GM19240 (cell line): Measurements from ENCODE around the gene PSMG2.

Experiments used
- DNase-seq: peaks from one replicate; pipeline ENCODE4 v3.0.0; 2011; ENCODE audit warnings: low spot score; ENCODE audit not compliant: insufficient read length

The PSMG2 gene, protein sequence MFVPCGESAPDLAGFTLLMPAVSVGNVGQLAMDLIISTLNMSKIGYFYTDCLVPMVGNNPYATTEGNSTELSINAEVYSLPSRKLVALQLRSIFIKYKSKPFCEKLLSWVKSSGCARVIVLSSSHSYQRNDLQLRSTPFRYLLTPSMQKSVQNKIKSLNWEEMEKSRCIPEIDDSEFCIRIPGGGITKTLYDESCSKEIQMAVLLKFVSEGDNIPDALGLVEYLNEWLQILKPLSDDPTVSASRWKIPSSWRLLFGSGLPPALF

DNA sequence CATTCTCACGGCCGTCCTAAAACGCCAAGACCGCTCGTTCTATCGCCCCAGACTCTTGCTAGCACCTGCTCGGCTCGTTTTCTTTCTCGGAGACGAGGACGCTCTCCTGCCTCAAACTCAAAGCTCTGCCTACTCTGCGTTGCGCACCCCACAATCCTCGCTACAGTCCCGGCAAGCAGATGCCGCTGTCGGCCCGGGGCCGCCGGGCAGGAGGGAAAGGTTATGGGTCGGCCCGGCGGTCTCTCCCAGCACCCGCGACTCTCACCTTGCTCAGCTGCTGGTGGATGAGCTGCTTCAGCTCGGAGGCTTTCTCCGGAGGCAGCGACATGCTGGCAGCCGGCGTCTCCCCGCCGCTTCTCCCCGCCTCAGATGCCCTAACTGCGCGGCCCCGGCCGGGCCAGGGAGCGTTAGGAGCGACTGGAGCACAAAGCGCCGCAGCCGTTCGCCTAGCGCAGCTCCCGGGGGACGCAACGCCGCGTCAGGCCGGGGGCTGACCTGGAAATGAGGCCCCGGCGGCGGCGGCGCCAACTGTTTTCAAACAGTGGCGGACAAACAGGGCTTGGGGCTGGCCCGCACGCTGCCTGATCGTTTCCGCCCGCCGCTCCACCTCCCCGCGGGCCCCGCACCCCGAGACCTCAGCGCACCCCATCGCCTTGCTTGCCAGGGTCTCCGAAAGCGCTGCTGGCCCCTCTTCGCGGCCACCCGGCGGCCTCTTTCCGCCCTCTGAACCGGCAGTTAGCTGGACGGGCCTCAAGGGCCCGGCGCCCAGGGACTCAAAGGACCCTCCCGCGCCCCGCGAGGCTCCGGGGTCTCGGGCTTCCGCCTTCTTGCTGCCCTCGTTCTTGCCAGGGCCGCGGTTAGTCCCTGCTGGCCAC is at the start of gene PSMG2, which contains the start of gene CEP76:
TSS of gene PSMG2 (plus strand) at position 822 of the 875 bp plus-strand sequence. CDS start 66 bp downstream, outside the sequence.
TSS of gene CEP76 (minus strand) at position 503 of the 875 bp plus-strand sequence. CDS start at position 328, 175 bp downstream.
- DNase-seq = peak; percentile 79

DNA sequence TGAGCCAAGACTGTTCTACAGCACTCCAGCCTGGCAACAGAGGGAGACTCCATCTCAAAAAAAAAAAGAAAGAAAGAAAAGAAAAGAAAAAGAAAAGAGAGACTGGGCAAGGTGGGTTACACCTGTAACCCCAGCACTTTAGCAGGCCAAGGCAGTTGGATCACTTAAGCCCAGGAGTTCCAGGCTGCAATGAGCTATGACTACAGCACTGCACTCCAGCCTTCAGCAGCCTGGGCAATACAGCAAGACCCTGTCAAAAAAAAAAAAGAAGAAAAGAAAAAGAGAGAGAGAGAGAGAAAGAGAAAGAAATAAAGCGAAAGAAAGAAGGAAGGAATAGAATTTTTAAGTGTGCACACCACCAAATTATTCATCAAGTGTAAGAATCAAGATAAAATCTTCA is 47.9 kb upstream of the PSMG2 start:
- DNase-seq = no peak

DNA sequence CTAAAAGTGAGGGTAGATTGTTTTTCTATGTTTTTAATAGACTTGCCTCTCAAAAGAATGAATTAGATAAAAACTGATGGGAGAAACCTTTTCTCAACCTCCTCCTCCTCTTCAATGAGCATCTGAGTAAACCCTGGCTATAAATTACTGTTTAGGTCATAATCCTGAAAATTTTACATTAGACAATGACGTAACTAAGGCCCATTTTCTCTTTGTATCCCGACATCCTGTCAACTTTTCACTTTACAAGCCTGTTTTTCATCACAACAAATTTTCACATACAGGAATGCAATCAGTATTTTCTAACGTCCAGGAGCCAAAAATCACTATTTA is 46.3 kb upstream of the PSMG2 start:
- DNase-seq = no peak

DNA sequence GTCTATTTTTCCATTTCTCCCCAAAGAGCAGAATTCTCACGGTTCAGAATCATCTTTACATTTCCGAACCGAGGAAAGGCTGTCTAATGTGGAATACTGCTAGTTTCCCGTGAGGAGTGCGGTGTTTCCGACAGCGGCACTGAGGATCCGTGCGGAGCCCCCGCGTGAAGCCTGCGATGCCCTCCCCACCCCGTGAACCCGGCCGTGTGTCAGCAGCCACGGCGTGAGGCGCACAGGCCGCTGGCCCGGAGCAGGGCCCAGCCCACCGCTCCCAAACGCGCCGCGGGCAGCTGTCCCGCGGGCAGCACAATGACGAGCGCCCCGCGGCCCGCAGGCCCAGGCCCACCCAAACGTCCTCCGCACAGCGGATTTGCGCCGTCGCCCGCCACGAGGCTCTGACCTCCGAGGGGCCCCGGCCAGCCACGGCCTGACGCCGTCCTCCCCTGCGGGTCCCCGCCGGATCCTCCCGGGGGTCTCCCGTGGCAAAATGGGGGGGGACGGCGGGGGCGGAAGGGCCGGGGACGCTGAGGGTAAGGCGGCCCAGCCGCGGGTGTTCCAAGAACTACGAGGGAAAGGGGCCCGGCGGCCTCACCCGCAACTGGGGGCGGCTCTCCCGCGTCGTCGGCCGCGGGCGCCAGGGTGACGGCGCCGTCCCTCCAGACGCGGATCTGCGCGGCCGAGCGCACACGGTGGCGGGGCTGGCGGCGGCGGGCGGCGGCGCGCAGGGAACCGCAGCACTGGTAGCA is 45.7 kb upstream of the PSMG2 start:
- DNase-seq = peak; percentile 19

DNA sequence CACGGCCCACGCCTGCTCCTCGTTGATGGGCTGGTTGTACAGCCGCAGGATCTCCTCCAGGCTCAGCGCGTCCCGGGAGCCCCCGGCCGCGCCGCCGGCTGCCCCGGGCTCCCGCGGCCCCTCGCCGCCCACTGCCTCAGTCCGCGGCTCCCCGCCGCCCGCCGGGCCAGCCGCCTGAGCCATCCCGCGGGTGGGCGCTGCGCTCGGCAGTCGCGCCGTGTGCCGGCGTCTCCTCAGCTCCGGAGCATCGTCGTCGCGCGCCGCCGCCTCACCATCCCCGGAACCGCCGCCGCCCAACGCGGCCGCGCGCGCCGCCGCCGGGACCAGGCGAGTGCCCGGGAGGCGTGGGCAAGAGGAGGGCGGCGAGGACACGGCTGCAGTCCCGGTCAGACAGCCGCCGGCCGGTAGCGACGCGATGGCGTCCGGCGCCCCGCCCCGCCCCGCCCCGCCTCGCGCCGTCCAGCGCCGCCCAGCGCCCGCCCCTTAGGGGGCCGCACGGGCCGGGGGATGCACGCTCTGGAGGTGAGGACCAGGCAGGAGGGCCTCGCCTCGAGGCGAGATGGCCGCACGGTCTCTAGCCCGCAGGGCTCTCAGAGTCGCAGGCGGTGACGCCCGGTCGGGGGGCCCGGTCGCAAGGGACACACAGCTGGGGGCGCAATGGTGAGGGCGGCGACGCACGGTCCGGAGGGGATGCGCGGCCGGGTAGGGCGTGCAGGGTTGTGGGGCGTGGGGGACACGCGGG is 45.0 kb upstream of the PSMG2 start, which contains the start of gene SPIRE1:
TSS of gene SPIRE1 (minus strand) at position 424 of the 742 bp plus-strand sequence. CDS start at position 183, 241 bp downstream.
- DNase-seq = peak; percentile 11

DNA sequence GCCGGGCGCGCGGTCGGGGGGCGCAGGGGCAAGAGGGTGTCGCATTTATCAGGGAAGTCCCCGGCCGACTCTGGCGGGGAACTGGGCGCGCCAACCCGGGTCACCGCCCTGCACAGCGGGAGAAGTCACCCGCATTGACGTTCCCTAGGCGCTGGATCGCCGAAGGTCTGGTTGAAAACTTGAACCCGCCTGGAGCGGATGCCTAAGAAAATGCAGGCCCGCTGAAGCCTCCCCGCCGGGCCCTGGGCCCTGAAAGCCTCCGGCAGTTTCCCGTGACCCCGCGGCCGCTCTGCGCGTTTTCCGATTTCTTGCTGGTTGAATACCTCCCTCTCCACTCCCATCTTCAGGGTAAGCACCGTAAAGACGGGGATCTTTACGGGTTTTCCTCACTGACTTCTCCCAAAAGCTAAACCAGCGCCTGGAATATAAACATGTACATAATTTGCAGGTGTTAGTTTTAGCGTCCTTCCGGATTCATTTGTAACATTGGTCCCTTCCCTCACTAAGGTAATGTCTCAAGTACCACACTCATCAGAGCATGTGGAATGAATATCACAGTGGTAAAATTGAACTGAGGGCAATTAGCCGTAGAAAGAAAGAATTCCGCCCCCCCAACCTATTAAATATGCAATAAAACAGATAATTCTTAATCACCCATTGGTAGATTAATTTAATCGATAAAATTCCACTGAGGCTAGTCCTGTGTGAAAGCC is 44.3 kb upstream of the PSMG2 start:
- no peak for DNase-seq

DNA sequence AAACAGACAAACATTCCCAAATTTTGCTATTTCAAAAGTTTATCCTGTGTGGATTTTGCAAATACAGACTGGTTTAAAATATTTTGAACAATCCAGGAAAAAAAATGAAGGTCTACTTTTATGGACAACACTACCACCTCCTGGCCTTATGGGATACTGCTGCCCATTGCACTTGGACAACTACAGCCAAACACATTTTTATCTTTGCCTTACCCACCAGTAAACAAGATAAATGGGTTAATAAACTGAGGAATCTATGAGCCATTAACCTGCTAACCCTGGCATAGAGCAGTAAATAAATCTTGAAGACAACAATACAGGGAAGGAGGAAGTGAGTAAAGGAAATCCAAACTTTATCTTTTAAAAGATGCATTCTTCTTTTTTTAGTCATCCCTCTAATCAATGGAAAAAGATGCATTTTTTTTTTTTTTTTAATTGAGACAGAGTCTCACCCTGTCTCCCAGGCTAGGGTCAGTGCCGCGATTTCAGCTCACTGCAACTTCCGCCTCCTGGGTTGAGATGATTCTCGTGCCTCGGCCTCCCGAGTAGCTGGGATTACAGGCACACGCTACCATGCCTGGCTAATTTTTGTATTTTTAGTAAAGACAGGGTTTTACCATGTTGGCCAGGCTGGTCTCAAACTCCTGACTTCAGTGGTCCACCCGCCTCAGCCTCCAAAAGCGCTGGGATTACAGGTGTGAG is 42.8 kb upstream of the PSMG2 start:
- DNase-seq = peak; percentile 37

DNA sequence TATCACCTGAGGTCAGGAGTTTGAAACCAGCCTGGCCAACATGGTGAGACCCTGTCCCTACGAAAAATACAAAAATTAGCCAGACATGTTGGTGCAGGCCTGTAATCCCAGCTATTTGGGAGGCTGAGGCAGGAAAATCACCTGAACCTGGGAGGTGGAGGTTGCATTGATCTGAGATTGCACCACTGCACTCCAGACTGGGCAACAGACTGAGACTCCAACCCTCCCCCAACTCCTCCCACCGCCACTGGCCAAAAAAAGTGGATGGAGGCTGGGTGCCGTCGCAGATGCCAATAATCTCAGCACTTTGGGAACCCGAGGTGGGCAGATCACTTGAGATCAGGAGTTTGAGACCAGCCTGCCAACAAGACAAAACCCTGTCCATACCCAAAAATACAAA is 34.8 kb upstream of the PSMG2 start:
- DNase-seq = no peak

DNA sequence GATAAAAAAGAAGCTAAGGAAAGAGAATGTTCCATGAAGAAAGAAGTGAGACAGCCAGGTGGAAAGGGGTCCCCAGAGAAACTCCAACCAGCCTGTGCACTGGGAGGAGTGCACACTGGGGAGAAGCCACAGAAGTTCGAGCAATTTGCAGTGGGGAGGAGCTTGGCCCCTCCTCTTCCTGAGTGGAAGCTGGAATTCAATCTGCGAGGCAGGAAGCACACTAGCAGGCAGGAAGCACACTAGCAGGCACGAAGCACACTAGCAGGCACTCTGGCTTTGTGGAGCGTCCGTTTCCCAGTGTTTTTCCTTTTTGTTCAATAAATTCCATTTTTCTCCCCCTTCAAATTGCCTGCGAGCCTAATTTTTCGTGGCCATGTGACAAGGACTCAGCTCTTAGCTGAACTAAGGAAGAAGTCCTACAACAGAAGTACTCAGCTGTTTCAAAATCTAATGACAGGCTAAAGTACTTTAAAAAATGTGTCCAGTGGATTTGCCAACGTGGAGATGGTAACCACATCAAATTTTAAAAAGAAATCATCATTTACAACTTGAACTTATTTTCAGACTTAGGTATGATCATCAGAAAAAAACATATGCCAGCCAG is 23.6 kb upstream of the PSMG2 start:
- DNase-seq = no peak

DNA sequence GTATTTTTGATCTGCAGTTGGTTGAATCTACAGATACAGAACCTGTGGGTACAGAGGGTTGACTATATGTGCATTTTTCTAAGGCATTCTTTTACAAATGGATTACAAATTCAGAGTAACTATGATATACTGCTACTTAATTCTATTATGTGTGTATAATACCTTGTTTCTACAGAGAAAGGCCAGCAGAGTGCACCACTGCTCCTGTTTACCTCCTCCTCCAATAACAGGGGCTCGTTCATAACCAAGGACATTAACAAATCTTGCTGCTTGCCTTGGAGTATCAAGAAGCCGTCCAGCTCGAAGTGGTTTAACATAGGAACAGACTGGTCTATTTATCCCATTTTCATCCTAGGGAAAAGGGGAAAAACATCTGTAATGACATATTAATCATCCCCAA is 16.7 kb upstream of the PSMG2 start:
- no peak for DNase-seq

DNA sequence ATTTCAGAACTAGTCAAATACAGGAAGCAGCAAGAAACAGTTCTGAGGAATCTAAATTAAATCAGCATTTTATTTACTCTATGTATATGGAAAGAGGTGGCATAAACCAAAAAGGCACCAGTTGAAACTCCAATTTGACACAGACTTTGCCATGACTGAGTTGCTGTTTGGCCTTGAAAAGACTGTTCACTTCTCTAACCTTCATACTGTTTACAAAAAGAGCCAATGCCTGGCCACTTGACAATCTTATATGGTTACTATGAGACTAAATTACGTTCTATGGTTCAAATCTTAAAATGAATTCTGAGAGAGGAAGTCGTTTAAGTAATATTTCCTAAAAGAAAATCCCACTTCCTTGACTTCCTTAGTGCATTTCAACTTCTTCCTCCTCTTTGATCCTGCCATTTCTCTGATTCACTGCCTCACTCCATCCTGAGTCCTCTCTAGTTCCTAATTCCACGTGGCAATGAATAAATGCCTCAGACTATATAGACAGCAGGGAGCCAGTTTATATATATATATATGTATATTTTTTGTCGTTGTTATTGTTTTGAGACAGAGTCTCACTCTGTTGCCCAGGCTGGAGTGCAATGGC is 13.5 kb upstream of the PSMG2 start:
- no peak for DNase-seq

DNA sequence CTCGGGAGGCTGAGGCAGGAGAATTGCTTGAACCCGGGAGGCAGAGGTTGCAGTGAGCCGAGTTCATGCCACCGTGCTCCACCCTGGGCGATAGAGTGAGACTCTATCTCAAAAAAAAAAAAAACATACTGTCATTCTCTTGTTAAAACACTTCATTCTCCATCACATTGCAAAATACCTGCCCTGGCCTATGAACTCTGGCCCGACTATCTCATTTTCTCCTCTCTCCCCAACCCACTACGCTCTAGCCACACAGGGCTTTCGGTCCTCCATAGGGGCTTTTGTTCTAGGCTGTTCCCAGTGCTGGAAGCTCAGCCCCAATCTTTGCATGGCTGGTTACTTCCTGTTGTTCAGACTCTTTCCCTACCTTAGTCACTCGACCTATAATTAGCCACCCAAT is 10.6 kb upstream of the PSMG2 start:
- no peak for DNase-seq

DNA sequence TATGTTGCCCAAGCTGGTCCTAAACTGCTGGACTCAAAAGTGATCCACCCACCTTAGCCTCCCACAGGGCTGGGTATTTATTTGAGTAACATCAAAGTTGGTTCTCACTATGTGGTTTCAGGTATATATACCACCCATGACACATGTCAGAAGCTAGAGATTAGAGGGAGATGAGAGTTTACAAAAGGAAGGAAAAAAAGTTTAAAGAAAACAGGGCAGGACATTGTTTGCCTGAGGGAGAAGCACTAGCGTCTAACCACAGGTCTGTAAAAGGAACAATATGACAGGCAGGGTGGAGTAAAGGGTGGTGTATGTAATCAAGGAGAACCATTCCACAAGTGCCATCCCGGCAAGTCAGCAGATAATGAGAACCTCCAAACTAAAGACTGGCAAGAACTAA is 8.8 kb upstream of the PSMG2 start:
- no peak for DNase-seq

DNA sequence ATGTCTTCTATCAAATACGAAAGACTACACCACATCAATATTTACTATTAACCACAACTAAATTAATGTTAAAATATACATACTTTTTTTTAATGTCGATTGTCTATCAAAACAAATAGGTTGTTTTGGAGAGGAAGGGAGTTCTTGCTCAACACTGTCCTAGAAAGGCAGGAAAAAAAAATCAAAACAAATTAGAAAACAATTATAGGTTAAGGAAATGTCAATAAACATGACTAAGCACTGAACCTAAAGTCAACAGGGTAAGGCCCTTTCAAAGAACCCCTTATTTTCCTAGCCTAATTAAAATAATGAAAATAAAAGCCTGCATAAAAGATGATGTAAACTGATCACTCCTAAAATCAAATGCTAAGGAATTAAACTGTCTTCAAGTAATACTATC is 3.1 kb upstream of the PSMG2 start:
- no peak for DNase-seq

DNA sequence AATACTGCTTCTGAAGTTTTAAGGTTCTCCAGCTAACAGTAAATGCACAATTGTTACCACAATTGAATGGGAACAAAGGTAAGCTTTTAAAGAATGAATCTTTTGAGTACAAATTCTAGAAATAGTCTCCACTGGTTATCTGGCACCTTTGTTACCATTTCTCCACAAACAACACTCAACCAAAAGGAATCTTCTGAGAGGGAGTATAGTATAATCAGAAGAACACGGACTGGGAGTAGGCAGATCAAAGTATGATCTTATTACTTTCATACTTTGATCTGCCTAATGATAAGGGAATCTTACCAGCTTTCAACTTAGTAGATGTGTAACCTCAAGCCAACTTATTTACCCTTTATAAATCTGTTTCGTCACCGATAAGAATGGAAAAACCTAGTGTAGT is 1.7 kb upstream of the PSMG2 start:
- no peak for DNase-seq

DNA sequence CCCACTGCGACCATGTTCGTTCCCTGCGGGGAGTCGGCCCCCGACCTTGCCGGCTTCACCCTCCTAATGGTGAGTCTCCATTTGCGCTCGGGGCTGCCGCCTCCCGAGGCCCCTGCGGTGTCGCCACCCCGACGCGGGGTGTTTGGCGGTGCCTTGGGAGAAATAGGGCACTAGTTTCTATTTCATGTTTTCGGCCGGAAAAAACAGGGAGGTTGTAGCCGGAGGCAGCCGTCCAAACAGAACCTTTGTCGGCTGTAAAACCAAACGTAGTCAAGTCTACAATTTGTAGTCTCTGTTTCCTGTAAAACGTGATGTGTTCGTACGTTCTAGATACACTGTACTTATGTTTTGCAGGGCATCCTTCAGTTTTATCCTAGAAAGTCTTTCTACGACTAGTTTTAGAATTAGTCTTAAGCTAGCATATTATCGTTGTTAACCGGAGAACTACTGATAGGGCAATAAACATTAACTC is 290 bp downstream of the PSMG2 start:
- peak; percentile 6 for DNase-seq

DNA sequence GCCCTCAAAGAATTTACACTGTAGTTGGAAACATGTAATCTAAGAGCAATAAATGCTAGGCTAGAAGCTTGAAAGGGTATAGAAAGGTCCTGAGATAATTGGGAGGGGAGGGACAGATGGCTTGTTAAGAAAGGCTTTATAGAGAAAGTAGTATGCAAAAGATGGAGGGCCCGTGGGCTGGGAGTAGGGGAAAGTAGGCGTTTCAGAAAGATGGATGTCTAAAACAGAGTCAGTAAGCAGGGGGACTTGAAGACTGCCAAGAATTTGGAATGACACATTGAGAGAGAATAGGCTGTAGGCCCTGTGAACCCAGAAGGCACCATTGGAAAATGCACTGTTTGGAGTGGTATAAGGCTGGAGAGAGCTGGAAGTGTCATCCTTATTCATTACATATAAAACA is 822 bp downstream of the PSMG2 start:
- DNase-seq = no peak

DNA sequence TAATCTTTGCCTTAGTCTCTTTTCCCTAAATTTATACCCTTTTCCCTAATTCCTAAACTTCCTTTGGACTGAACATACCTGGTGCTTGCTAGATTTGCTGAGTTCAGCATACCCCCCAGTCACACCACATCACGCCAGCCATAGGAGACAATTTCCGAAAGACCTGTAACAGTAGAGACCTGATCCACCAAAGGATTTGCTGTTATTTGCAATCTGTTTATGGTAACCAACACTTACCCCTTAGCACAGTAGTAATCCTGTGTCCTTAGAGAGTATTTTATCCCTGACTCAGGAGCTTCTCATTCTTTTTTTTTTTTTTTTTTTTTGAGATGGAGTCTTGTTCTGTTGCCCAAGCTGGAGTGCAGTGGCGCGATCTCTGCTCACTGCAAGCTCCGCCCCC is 8.6 kb downstream of the PSMG2 start:
- no peak for DNase-seq
